Measurements from ENCODE around the gene KRT2.
"Not testable (repeated sequence)": the region's sequence is repeated elsewhere in the genome, so short reads cannot be mapped to it uniquely, and the experiment has no call there.

KRT2 gene

DNA sequence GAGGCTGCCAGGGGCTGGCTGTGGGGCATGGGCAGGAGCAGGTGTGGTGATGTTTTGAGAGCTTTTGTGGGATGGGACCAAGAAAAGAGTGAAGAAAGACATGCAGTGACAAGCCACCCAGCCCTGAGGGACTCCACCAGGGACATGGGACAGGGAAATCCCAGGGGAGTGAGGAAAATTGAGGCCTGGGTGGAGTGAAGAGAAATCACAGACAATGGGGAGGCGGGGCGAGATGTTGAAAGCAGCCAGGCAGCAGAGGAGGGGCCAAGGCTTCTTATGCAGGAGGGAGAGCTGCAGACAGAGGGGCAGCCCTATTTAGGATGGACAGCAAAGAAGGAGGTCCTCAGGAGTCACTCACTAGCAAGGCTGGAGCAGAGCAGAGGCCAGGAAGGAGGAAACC lies 32.4 kb upstream of the KRT2 start:
- DNase-seq (ENCODE audit: low read depth) = no peak

DNA sequence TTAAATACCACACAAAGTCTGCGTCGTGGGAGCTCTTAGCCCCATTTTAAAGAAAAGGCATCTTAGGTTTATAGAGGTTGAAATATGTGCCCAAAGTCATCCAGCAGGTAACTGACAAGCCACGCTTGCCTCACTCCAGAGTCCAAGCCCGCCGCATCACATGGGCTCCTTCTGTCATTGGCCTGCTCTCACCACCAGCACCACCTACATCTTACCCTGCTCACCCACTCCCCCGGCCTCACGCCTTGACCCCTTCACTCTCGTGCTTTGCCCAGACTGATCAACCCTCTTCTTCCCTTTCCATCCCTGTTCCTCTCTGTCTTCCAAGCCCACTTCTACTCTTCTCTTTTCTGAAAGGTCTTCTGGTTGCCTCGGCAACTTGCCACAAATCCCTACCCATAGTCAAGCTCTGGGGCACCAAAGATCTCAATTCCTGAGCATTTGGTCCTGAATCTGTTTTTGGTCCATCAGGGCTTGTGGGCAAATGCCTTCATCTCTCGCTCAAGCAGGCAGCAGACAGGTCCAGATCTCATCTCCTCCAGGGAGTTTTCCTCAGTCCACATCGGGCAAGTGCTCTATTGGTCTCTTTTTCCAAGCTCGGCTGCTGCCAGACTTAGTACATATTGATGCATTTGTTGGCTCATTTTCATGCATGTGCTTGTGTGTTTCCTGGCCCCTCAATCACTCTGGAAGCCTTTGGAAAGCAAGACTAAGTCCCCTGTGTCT lies 31.7 kb upstream of the KRT2 start:
- no peak for DNase-seq (ENCODE audit: low read depth)

DNA sequence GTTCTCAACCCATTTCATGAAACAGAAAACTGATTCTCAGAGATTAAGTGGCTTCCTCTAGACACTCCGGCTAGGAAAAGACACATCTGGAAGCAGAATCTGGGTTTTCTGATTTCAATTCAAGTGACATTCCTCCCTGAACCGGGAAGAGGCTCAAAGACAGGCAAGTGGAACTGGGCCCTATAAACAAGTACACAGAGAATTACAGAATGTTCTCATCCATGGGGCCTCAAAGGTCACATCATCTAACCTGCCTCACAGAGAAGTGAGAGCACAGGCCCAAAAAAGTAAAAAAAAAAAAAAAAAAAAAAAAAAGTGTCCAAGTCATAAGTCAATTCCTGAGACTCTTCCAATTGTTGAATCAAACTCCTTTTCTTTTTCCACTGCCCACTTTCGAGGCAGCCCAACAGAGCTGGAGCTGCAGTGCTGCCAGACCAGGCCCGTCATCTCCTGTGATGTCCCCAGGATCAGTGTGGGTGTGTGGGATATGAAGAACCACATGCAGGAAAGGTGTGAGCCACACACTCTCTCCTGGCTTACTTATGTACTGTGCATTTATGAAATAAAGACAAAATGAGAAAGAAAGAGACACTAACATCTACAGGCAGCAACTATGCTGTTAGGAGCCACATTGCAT lies 31.0 kb upstream of the KRT2 start:
- no peak for DNase-seq (ENCODE audit: low read depth)

DNA sequence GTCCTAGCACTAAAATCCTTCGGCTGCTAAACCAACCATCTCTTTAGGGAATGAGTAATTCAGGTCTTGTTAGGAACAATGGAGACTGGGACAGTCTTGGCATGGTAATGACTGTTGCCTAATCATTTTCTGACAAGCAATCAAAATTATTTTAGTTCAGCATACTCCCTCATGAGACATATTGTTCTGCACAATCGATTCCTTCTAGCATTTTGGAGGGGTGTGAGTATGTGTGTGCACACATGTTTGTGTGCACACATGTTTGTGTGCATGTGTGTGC lies 30.3 kb upstream of the KRT2 start:
- no peak for DNase-seq (ENCODE audit: low read depth)

DNA sequence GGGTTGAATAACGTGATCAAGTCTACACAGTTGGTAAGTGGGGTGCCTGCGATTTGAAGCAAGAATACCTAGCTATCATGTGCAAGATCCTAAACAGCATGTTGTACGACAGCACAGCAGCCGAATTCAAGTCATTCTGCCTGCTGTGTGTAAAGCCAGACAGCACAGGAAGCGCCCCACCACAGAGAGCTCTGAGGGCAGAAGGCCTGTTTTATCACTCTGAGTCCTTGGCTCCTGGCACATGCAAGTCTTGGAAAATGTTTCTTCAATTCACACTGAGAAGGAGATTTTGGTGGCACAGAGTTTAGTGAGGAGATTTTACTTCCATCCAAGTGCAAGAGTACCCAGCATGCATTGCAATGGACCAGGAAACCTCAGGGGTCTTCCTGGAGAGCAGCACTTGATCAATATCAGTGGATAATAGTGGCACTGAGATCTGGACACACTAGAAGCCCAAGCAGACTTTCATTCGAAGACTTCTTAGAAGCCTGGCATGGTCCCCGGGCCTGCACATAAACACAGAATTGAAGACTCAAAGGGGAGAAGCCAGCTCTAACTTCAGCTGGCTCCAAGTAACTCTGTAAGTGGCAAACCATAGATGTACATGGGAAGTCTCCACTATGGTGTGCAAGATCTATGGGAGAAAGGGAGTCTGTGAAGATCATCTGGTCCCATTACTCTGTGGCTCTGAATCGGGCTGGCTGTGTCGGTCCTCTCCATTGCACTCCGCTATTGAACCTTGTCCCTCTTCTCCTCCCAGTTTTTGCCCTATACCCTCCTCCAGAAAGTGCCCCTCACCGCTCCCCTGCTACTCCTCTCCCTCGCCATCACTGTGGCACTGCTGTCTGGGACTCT lies 29.7 kb upstream of the KRT2 start:
- no peak for DNase-seq (ENCODE audit: low read depth)

DNA sequence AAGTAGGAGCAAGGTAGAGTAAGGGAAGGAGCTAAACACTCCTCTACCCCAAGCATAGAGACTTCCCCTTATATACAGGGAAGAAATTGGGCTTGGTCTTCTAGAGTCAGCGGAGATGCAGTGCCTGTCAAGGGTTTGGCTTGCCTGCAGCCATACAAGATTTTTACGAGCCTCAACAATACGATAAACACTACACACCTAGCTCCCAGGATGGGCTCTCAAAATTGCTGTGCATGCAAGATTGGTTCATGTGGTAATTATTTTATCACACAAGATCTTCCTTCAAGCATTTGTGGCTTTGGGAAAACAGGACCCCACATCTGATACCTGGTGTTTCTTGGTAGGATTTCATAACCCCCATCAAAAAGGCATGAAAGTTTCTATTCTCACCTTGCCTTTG lies 28.4 kb upstream of the KRT2 start, which contains the start of gene KRT1:
TSS of gene KRT1 (minus strand) at position 45 of the 400 bp plus-strand sequence. CDS start 59 bp downstream, outside the sequence.
- DNase-seq (ENCODE audit: low read depth) = no peak

DNA sequence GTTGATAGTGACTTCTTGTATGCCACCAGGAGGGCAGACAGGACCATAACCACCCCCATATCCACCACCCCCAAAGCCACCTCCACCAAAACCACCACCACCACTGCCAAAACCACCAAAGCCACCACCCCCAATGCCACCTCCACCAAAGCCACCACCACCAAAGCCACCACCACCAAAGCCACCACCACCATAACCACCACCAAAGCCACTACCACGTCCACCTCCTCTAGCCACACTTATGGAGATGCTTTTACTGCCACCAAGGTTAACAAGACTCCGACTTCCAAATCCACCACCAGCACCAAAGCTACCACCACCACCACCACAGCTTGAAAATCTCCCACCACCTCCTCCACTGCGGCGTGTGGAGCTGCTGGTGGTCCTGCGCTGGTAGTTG lies 27.9 kb upstream of the KRT2 start:
- DNase-seq (ENCODE audit: low read depth) = no peak

DNA sequence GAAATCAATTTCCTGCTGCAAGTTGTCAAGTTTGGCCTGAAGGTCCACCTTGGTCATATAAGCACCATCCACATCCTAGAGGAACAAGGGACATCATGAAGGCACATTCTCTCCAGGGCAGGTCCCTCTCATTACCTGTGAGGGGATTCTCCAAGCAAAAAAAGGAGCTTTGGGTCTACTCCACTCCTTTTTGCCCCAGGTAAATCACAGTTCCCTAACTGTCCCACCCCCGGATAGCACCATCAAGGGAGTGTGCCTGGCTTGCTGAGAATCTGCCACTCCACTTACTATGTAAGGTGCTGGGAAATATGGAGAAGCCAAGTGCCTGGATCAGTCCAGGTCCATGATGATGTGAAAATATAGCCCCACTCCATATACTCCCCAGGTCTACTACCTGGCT lies 25.7 kb upstream of the KRT2 start:
- DNase-seq (ENCODE audit: low read depth) = no peak

DNA sequence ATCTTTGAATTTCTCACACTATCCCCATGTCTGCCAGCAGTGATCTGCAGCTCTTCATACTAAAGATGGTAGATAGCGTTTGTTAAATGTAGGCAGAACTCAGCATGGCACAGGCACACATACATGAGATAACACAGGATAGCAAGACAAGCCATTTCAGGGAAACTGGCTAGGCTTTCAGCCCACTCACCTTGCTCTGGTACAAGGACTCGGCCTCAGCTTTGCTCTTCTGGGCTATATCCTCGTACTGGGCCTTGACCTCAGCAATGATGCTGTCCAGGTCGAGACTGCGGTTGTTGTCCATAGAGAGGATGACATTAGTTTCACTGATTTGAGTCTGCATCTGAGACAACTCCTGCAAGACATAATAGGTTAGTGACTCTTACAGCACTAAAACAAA lies 25.1 kb upstream of the KRT2 start:
- DNase-seq (ENCODE audit: low read depth) = no peak

DNA sequence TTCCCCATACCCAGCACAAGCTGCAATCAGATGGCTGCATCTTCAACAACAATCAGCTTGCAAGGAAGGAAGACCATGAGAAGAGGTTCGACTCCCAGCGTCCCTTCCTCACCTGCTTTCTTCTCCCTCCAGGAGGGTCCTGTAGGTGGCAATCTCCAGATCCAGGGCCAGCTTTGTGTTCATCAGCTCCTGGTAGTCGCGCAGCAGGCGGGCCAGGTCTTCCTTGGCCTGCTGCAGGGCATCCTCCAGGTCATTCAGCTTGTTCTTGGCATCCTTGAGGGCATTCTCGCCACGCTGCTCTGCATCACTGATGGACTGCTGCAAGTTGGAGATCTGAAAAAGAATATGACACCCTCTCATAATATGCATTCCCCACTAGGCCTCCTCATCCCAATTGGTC lies 24.2 kb upstream of the KRT2 start:
- DNase-seq (ENCODE audit: low read depth) = no peak

DNA sequence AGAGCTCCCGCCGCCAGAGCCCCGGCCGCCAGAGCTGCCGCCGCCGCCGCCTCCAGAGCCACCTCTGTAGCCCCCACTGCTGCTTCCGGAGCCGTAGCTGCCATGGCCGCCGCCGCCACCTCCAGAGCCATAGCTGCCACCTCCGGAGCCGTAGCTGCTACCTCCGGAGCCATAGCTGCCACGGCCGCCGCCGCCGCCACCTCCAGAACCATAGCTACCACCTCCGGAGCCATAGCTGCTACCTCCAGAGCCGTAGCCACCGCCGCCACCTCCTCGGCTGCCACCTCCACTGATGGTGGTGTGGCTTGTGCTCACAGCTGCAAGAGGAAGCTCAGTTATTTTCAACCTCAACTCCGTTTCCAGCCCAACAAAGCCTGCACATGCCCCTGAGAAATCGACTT lies 23.3 kb upstream of the KRT2 start:
- DNase-seq (ENCODE audit: low read depth) = no peak

DNA sequence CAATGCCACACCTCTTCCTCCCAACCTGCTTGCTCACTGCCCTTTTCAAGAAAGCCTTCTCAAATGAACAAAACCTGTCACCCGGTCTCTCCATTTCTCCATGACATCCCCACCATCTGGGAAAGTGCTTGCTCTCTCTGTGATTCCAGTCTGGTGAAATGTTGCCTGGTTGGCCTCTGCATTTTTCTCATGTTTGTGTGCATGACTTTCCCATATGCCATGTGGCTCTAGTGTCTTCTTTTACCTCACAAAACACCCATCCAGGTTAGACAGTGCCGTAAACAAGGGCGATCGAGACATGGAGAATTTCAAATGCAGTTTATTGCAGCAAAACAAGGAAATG lies 22.4 kb upstream of the KRT2 start:
- DNase-seq (ENCODE audit: low read depth) = no peak

DNA sequence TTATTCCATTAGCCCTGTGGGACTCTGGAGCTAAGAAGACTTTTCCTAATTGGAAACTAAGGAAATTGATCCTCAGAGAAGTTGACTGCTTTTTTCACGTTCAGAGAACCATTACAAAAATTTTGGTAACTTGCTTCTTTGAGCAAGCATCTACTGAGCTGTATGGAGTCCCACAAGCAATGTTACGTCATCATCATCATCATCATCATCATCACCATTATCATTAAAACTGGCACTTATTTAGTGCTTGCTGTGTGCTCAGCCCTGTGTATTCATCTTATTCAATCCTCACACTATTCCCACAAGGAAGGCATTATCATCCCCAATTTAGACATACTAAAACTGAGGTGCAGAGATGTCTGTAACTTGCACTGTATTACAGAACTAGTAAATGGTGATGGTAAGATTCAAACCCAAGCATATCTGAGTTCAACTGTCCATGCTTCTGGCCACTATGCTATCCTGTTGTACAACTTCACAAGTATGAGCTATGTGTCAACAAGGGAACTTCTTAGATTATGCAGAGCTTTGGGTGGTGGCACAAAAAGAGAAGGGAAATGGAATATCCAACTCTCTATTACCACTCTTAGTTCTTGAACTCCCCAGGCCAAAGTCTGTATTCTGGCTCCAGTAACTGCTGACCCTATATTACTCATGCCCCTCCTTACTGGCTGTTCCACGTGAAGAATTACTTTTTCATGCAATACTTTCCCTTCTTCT lies 21.9 kb upstream of the KRT2 start:
- no peak for DNase-seq (ENCODE audit: low read depth)

DNA sequence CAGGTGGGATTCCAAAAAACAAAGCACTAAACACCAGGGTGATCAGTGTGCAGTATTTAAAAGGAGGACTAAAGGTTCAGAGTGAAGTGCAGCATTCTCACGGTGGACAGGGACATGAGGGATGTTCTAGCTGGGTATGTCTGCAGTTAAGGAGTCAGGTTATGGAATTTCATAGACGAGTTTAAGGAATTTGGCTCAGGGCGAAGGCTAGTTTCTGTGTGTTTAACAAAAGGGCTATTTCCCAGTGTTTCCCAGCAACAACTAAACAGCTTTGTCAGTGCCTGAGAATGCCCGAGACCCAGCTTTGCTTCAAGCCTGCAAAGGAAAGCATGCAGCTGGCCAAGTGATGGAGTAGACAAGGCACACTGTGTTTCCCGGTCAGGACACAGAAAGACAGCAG lies 21.2 kb upstream of the KRT2 start:
- DNase-seq (ENCODE audit: low read depth) = no peak

DNA sequence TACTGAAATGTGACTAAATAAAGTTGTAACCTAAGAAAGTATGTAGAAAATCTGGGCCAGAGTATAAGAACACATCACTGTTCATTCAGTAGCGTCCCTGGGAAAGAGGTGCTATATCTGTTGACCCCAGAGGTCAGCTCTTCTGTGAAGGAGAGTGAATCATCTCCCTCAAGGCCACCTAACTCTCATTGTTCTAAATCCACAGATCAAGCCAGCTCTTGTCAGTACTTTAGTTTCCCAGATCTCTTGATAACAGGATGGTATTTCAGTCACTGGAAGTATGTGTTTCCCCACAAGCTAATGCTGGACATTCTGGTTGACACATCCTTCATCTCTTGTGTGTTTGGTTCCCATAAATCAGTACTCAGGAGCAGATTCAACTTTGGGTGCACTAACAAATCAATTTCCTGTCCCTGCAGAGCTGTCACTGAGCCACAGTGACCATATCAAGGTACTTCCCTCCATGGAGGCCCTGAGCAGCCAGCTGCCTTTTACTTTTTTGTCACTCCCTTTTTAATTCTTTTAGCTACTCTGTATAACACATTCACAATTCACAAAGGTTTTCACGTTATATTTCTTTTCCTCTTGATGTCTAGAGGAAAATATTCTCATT lies 20.4 kb upstream of the KRT2 start:
- no peak for DNase-seq (ENCODE audit: low read depth)

DNA sequence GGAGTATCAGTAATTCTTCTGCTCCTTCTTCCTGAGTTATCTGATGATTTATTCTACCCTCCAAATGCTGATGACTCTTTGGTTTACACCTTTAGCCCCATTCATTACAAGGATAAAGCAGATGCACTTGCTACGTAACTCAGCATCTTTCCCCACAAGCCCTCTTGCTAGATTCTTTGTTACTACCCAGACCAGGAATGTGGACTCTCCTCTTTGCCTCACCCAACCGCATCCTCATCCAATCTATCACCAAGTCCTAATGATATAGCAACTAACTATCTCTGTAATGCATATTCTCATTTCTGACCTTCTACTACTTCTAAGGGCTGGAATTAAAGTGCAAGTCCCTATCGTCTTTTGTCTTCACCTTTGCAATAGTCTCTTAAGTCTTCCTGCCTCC lies 18.9 kb upstream of the KRT2 start:
- no peak for DNase-seq (ENCODE audit: low read depth)

DNA sequence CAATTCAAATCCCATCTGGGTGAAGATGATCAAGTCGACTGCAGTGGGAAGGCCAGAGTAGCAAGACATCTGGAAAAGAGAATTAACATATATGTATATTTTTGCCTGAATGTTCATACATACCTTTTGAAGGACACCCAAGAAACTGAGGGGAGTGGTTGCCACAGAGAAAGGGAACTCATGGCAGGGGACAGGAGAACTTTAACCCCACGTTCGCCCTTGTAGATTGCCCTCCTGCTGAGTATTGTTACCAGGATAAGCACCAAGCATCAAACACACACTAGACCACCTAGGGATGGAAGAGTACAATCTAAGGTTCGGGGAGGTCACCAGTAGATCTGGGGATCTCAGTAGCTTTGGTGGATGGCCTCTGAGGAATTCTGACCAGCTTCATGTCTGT lies 18.5 kb upstream of the KRT2 start:
- no peak for DNase-seq (ENCODE audit: low read depth)

DNA sequence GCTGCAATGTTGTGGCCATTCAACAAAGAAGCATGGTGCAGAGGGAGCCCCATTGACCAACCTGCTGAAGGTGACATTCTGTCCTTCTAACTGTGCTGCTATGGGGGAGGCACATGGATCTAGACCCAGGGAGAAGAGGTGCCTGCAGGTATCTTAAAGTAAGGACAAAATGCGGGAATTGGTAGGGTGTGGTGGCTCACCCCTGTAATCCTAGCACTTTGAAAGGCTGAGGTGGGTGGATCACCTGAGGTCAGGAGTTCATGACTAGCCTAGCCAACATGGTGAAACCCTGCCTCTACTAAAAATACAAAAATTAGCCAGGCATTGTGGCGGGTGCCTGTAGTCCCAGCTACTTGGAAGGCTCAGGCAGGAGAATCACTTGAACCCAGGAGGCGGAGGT lies 17.9 kb upstream of the KRT2 start:
- not testable (repeated sequence) for DNase-seq (ENCODE audit: low read depth)

DNA sequence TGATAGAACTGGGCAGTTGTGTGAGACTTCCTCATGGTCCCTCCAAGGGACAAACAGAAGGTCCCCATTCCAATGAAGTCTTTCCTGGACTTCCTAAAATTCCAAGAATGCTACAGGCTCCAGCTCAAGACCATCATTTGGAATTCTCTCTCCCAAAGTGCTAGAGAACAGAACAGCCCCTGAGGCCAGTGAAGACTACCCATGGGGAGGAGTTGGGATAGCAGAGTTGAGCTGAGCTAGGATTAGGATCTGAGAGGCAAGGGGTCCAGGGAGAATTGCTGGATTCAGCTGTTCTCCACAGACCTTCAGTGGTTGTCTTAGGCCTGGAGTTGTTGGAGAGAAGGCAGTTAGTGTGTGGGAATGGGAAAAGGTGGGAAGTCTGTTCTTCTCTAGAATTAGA lies 17.4 kb upstream of the KRT2 start:
- no peak for DNase-seq (ENCODE audit: low read depth)

DNA sequence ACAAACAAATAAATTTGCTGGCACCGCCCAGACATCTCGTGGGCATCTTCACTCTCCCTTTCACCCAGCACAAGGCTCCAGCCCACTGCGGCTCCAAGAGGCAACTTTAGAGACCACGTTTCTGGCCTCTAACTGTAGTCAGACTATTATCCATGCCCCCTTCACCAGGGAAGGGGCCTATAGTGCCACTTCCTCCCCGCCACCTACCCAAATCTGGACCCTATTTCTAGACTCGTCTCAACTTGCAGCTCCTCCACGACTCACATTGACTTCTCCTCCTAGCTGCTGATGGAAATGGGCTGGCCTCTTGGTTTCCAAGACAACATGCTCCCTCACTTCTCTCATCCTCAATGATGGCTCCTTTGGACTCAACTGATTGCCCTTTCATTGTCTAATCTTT lies 15.9 kb upstream of the KRT2 start:
- no peak for DNase-seq (ENCODE audit: low read depth)

DNA sequence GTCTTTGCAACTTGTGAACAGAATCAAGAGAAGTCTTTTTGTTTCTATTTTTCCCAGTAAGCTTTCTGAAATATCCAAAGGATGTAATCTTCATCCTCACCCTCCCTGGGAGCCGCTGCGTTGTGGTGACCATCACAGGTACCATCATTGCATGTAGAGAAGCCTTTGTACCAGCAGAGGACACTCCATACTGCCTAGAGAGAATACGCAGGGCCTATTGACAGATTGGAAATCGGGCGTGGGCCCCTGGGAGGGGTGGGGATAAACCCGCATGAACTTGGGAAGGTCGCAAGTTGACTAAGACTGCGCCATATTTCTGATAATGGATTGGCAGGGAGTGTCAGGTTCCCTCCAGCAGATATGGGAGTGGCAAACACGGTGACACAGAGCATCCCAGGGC lies 15.5 kb upstream of the KRT2 start:
- DNase-seq (ENCODE audit: low read depth) = no peak

DNA sequence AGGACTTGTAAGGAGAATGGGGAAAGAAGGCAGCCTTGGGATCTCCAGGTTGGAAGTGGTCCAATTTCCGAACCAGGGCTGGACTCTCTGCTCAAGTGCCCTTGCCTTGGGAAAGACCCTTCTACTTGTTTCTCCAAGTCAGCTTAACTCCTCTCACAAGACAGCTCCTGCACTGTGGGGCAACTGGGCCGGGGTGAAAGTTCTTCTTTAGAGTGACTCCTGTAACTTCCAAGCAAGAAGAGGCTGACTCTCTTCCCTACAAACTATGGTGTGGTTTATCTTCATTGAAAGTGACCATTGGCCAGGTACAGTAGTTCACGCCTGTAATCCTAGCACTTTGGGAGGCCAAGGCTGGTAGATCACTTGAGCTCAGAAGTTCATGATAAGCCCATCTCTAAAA lies 14.5 kb upstream of the KRT2 start:
- no peak for DNase-seq (ENCODE audit: low read depth)

Data from stimulated activated CD4-positive, alpha-beta T cell treated with anti-CD3 and anti-CD28 coated beads, Interleukin-2, amount 100 ng/mL, for 4 hours (primary cell).